GM12872 (cell line): ENCODE results near the gene HFE.

Experiments
- CTCF ChIP-seq: IDR thresholded peaks from 3 replicates; pipeline ENCODE4 v1.5.1; 2011; ENCODE audit warnings: low read depth, mild to moderate bottlenecking, low read length, moderate library complexity; ENCODE audit not compliant: insufficient read depth

Gene HFE

GRCh38 chr6:26087284-26088115, at the start of gene HFE:
TSS of gene HFE (plus strand) at chr6:26087429. CDS start at chr6:26087441, 12 bp downstream.
- TF ChIP-seq CTCF: peak; percentile 16; the same call in 1 of the 3 replicates

GRCh38 chr6:26041946-26042345, 45.3 kb upstream of the HFE start:
- TF ChIP-seq CTCF: no peak

- no peak for TF ChIP-seq CTCF
Observed at GRCh38 chr6:26043384-26044139, 43.7 kb upstream of the HFE start.

- TF ChIP-seq CTCF: no peak
Observed at GRCh38 chr6:26044140-26045064, 42.8 kb upstream of the HFE start.

- peak; percentile 48; the same call in 2 of the 3 replicates for TF ChIP-seq CTCF
Observed at GRCh38 chr6:26045065-26045927, 41.9 kb upstream of the HFE start.

GRCh38 chr6:26045928-26046368, 41.3 kb upstream of the HFE start:
- TF ChIP-seq CTCF: no peak
